PC-3 (cell line): ENCODE data around the gene ADAMTS9. TPM values are rescaled to one million over a fixed set of nuclear protein-coding genes. Genes with fewer than 3 reads are reported as not detected.

Experiments used
- ATAC-seq: fragments of 200-7000 bp; cut with Tn5 transposase; 2 replicates; pipeline ENCODE4 v1.9.1; 2020; ENCODE audit warnings: mild to moderate bottlenecking, moderate library complexity
- BruUV-seq: library from RNA; stranded (reverse); fragments of 400-500 nt; replicated peaks from 2 replicates; lab custom pipeline; 2021; lab: Mats Ljungman, UMichigan
- CTCF ChIA-PET: fragments of 300-600 bp; sonication (Branson Sonifier 250); formaldehyde crosslinking; loops from one replicate; lab custom pipeline; 2022; ENCODE audit warnings: antibody characterized with exemption; lab: Charles Lee
- POLR2A ChIA-PET: fragments of 300-600 bp; sonication (Branson Sonifier 250); formaldehyde crosslinking; loops from one replicate; lab custom pipeline; 2022; ENCODE audit warnings: antibody characterized with exemption; ENCODE audit not compliant: unreplicated experiment; lab: Charles Lee
- DNase-seq: peaks from one replicate; pipeline ENCODE4 v3.0.0-alpha.2; 2015
- H2AFZ ChIP-seq: fragments of 300-600 bp; sonication (generic); 2 replicates; pipeline ENCODE4 v1.6.0; 2016; ENCODE audit warnings: antibody characterized with exemption, low read length
- H3F3A ChIP-seq: fragments of 300-600 bp; sonication (generic); one replicate; pipeline ENCODE4 v1.6.0; 2017; ENCODE audit warnings: antibody characterized with exemption, low read length, control low read depth, mild to moderate bottlenecking; ENCODE audit not compliant: unreplicated experiment
- H3K27ac ChIP-seq: fragments of 300-600 bp; sonication (generic); 2 replicates; pipeline ENCODE4 v1.5.1; 2016; ENCODE audit warnings: mild to moderate bottlenecking, low read length
- H3K27me3 ChIP-seq: fragments of 300-600 bp; sonication (generic); 2 replicates; pipeline ENCODE4 v1.6.1; 2016; ENCODE audit warnings: low read length, mixed read lengths
- H3K36me3 ChIP-seq: fragments of 300-600 bp; sonication (generic); 2 replicates; pipeline ENCODE4 v1.6.1; 2016; ENCODE audit warnings: low read depth, mixed run types, low read length, mixed read lengths
- H3K4me1 ChIP-seq: fragments of 300-600 bp; sonication (generic); 2 replicates; pipeline ENCODE4 v1.5.1; 2016; ENCODE audit warnings: low read length; ENCODE audit not compliant: insufficient read depth
- H3K4me2 ChIP-seq: fragments of 300-600 bp; sonication (generic); 2 replicates; pipeline ENCODE4 v1.6.0; 2016; ENCODE audit warnings: low read length
- H3K4me3 ChIP-seq: fragments of 300-600 bp; sonication (generic); 2 replicates; pipeline ENCODE4 v1.5.1; 2016; ENCODE audit warnings: mild to moderate bottlenecking, low read length, mixed read lengths
- H3K79me2 ChIP-seq: fragments of 300-600 bp; sonication (generic); 2 replicates; pipeline ENCODE4 v1.6.1; 2017; ENCODE audit warnings: low read length, mixed read lengths
- H3K9ac ChIP-seq: fragments of 300-600 bp; sonication (generic); 2 replicates; pipeline ENCODE4 v1.6.0; 2016; ENCODE audit warnings: mild to moderate bottlenecking, low read length
- H3K9me2 ChIP-seq: fragments of 300-600 bp; sonication (generic); replicated peaks from 2 replicates; pipeline ENCODE4 v1.6.1; 2016; ENCODE audit warnings: mixed run types, low read length, mixed read lengths
- H3K9me3 ChIP-seq: fragments of 300-600 bp; sonication (generic); 2 replicates; pipeline ENCODE4 v1.6.1; 2016; ENCODE audit warnings: low read length, mixed read lengths
- H4K20me1 ChIP-seq: fragments of 300-600 bp; sonication (generic); 2 replicates; pipeline ENCODE4 v1.6.1; 2016; ENCODE audit warnings: low read length, mixed read lengths
- EZH2 ChIP-seq: fragments of 300-600 bp; sonication (generic); IDR thresholded peaks from one replicate; pipeline ENCODE4 v1.6.1; 2017; ENCODE audit warnings: antibody characterized with exemption, mild to moderate bottlenecking, low read length; ENCODE audit not compliant: unreplicated experiment
- EZH2phosphoT487 ChIP-seq: fragments of 300-600 bp; sonication (generic); IDR thresholded peaks from 2 replicates; pipeline ENCODE4 v1.6.1; 2018; ENCODE audit warnings: mild to moderate bottlenecking, antibody characterized with exemption, low read length, borderline replicate concordance
- intact Hi-C: fragments of 100-400 bp; cut with micrococcal nuclease; formaldehyde crosslinking; loops from 2 replicates; pipeline ENCODE4 v1.9.0; 2023
- total RNA-seq: library from RNA; depleted of rRNA; stranded (reverse); fragments of >200 nt; gene quantifications from 2 replicates; pipeline ENCODE4 v1.2.3, GENCODE V29; 2014
- TF ChIP-seq, protein P1 (sequence below): fragments of 300-600 bp; sonication (generic); conservative IDR thresholded peaks from 2 replicates; pipeline ENCODE4 v1.5.1; 2017; ENCODE audit warnings: antibody characterized with exemption, low read depth, mild to moderate bottlenecking, low read length

Gene ADAMTS9
- total RNA-seq, 1 experiment from 2014 or later = 0.55 TPM

GRCh38 chr3:64541803-64542202 is 146.0 kb downstream of the ADAMTS9 start:
- no peaks in the 10 kb centered on the region for H3K9me2 ChIP-seq
- no peaks in the 10 kb centered on the region for H4K20me1 ChIP-seq
- intact Hi-C loops = no loop called here
- H3K4me1 ChIP-seq = no peaks in the 10 kb centered on the region
- H3K4me2 ChIP-seq = no peak overlapping the region
- ChIA-PET POLR2A (no interaction called here), CTCF (no interaction called here)
- no peaks in the 10 kb centered on the region for H3K36me3 ChIP-seq
- no peak overlapping the region for H3K27ac ChIP-seq
- no peak for ATAC-seq
- no peak for TF ChIP-seq EZH2phosphoT487
- TF ChIP-seq, protein P1, sequence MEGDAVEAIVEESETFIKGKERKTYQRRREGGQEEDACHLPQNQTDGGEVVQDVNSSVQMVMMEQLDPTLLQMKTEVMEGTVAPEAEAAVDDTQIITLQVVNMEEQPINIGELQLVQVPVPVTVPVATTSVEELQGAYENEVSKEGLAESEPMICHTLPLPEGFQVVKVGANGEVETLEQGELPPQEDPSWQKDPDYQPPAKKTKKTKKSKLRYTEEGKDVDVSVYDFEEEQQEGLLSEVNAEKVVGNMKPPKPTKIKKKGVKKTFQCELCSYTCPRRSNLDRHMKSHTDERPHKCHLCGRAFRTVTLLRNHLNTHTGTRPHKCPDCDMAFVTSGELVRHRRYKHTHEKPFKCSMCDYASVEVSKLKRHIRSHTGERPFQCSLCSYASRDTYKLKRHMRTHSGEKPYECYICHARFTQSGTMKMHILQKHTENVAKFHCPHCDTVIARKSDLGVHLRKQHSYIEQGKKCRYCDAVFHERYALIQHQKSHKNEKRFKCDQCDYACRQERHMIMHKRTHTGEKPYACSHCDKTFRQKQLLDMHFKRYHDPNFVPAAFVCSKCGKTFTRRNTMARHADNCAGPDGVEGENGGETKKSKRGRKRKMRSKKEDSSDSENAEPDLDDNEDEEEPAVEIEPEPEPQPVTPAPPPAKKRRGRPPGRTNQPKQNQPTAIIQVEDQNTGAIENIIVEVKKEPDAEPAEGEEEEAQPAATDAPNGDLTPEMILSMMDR = no peak
- no peak for DNase-seq
- BruUV-seq = no TSS peak
- H3K9ac ChIP-seq = no peak overlapping the region
- peaks cover 13% of the 10 kb centered on the region; the same call in 1 of the 2 replicates for H3K27me3 ChIP-seq
- no peaks in the 10 kb centered on the region for H3F3A ChIP-seq
- no peaks in the 10 kb centered on the region for H3K79me2 ChIP-seq
- no peak overlapping the region for H3K4me3 ChIP-seq
- no peaks in the 10 kb centered on the region for H3K9me3 ChIP-seq
- H2AFZ ChIP-seq = no peak overlapping the region

DNA sequence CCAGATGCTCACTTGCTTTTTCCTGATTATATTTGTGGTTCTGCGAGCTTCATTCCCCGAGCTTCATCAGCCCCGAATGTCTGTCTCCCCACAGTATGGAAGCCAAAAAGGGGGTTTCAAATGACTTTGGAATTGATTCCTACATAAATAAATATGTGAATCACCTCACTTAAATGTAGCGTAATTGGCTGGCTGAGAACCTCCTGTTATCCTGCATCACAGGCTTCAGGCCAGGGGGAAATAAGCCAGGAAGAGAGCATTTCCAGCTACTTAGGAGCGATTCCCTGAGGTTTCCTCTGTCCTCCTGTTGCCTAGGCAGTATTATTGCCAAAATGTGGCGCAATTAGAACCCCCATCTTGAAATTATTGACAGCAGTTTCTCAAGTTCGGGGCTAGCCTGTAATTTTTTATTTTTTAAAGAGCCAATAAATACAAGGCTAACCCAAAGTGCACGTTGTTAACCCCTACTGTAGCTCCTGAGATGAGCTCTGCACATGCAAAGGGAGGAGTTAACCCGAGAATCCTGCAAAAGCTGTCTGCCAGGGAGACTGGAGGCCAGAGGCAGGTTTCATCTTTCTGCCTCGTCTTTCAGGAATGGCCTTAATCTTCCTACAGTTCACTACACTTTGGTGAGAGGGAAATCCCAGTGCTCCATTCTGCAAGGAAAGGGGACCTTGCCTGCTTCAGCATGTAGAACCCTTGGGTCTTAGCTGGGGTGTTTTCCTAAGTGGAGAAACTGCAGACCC is 148.2 kb downstream of the ADAMTS9 start:
- Histone ChIP-seq H3F3A (no peaks in the 10 kb centered on the region), H3K79me2 (no peaks in the 10 kb centered on the region), H3K9ac (no peak overlapping the region), H3K4me1 (no peaks in the 10 kb centered on the region), H3K9me3 (no peaks in the 10 kb centered on the region), H3K9me2 (no peaks in the 10 kb centered on the region), H4K20me1 (no peaks in the 10 kb centered on the region), H3K36me3 (no peaks in the 10 kb centered on the region), H3K4me3 (no peak overlapping the region), H2AFZ (no peak overlapping the region), H3K27ac (no peak overlapping the region), H3K27me3 (peaks cover 13% of the 10 kb centered on the region; the same call in 1 of the 2 replicates), H3K4me2 (no peak overlapping the region)
- TF ChIP-seq EZH2phosphoT487 (no peak), EZH2 (no peak)
- TF ChIP-seq, protein P1 = no peak
- CTCF ChIA-PET = no interaction called here
- intact Hi-C loops = no loop called here
- no TSS peak for BruUV-seq
- ATAC-seq (no peak), DNase-seq (no peak)
- POLR2A ChIA-PET = no interaction called here

DNA sequence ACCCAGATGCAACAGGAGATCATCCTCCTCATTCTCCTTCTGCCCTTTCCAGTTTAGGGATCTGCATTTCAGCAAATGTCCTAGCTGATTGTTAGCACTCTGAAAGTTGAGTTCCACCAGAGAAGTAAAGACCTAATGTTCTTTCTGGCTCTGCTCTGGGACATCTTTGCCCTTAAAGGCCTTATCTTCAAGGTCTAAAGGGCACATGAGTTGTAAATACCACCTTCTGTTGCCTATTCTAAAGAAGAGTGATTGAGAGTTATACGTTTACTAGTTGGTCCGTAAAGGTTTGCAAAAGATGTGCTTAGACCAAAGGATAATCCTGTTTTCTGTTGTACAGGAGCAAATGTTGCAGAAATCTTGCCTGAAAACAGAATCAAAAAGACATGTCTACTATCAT is 151.6 kb downstream of the ADAMTS9 start:
- CTCF ChIA-PET = no interaction called here
- no peak for DNase-seq
- Histone ChIP-seq H3K4me2 (no peak overlapping the region), H3K4me3 (no peak overlapping the region), H4K20me1 (no peaks in the 10 kb centered on the region), H3K9me3 (no peaks in the 10 kb centered on the region), H2AFZ (no peak overlapping the region), H3K9ac (no peak overlapping the region), H3K27me3 (peaks cover 13% of the 10 kb centered on the region; the same call in 1 of the 2 replicates), H3F3A (no peaks in the 10 kb centered on the region), H3K4me1 (no peaks in the 10 kb centered on the region), H3K9me2 (no peaks in the 10 kb centered on the region), H3K27ac (no peak overlapping the region), H3K79me2 (no peaks in the 10 kb centered on the region), H3K36me3 (no peaks in the 10 kb centered on the region)
- POLR2A ChIA-PET = no interaction called here
- no peak for ATAC-seq
- intact Hi-C loops = no loop called here
- TF ChIP-seq EZH2 (no peak), EZH2phosphoT487 (no peak)
- TF ChIP-seq, protein P1 = no peak
- BruUV-seq = no TSS peak
